Astrocyte of the cerebellum (primary cell): ENCODE data around the gene PRPF40A.

Experiments used
- DNase-seq: peaks from one replicate; pipeline ENCODE4 v3.0.0-alpha.2; 2011; ENCODE audit warnings: low read depth
- H3K4me3 ChIP-seq: 2 replicates; pipeline ENCODE4 v1.5.1; 2011; ENCODE audit warnings: mild to moderate bottlenecking, low read depth, low read length, moderate library complexity
- CTCF ChIP-seq: IDR thresholded peaks from 2 replicates; pipeline ENCODE4 v1.5.1; 2012; ENCODE audit warnings: low read length, low read depth, moderate library complexity, mild to moderate bottlenecking; ENCODE audit errors: missing control alignments
- in situ Hi-C: cut with HindIII; loops from 2 replicates; pipeline ENCODE4 v1.10.0; 2017; ENCODE audit warnings: low sequenced_read_pairs

PRPF40A gene

DNA sequence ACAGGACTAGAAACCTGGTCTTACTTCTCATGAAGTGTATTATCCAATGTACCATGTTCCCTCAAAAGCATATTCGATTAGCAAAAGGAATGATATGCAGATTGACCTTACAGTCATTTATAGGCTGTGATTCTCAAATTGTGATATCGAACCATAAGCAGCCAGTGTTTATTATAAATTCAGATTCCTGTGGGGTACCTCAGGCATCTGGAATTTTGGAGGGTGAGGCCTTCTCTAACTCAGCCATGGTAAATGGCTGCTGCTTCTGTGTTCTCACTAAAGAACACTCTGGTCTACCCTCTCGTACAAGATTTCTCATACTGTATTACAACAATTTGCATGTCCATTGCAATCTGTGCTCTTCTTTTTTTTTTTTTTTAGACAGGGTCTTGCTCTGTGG lies 84.5 kb downstream of the PRPF40A start:
- H3K4me3 ChIP-seq = no peak overlapping the region
- in situ Hi-C loops = no loop called here
- no peak for TF ChIP-seq CTCF
- DNase-seq = no peak

DNA sequence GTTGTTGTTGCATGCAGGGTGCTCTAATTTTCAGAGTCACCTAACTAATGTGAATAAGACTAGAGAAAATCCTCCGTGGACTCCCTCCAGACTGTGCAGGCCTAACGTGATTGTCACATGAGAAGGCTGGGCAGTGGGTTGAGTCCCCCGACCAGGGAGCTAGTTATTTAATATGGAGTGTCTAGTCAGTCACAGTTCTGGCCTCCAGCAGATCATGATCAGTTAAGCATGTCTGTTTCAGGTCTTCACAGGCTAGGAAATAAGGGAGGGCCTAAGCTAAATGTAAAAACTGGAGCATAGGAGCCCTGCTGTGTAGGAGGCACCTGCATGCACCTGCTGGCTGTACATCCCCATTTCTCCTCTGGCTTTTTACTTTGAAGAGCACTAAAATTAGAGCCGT lies 86.8 kb downstream of the PRPF40A start:
- no peak for DNase-seq
- H3K4me3 ChIP-seq = no peak overlapping the region
- no peak for TF ChIP-seq CTCF
- in situ Hi-C loops = no loop called here

- in situ Hi-C loops = no loop called here
- H3K4me3 ChIP-seq = no peak overlapping the region
- no peak for DNase-seq
- no peak for TF ChIP-seq CTCF
These were observed 88.1 kb downstream of the PRPF40A start for GRCh38 chr2:152629202-152629601.

- H3K4me3 ChIP-seq = no peak overlapping the region
- TF ChIP-seq CTCF = peak; percentile 63
- no peak for DNase-seq
- in situ Hi-C loops = no loop called here
These were observed 89.8 kb downstream of the PRPF40A start for GRCh38 chr2:152627351-152627957.

DNA sequence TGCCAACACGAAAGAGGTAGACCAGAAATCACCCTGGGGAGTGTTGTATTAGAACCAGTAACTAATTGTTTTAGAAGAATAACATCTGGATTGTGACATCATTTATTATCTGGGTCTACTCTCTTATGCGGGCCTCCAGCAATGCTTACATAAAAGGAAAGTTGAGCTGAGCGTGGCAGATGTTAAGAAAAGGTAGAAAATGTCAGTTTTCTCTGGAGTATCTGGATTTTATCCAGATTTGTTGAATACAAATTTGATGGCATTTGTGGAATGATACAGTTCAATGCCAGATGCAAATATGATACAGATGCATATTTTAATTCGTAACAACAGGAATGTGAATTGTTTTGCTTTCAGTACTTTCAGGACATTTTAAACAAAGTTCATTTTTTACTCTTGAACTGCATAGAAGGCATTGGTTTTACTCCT lies 90.3 kb downstream of the PRPF40A start:
- TF ChIP-seq CTCF = no peak
- in situ Hi-C loops = no loop called here
- DNase-seq = no peak
- H3K4me3 ChIP-seq = no peak overlapping the region

- no peak overlapping the region for H3K4me3 ChIP-seq
- in situ Hi-C loops = loop anchor here (25.0 kb wide), 1 partner anchor 438 kb away; the partner anchor contains the start of gene STAM2
- no peak for TF ChIP-seq CTCF
- no peak for DNase-seq
These were observed 92.5 kb downstream of the PRPF40A start for GRCh38 chr2:152624805-152625204.
